Esophagus muscularis mucosa (tissue), 4 donors: ENCODE results near the gene ZNF157. TPM values are rescaled to one million over a fixed set of nuclear protein-coding genes. Genes with fewer than 3 reads are reported as not detected.

Experiments
- DNase-seq: peaks from one replicate; pipeline ENCODE4 v3.0.0-alpha.2; 2017; ENCODE audit errors: extremely low spot score
- H3K27ac ChIP-seq, 4 donors: fragments of 200-600 bp; sonication (generic); replicated peaks in 1 of 4; 1 replicate in 3 of 4; 2 replicates in 1 of 4; pipeline ENCODE4 v1.5.1; 2016 to 2019; ENCODE audit warnings: mild to moderate bottlenecking in 1 of 4
- H3K27me3 ChIP-seq, 4 donors: fragments of 200-600 bp; sonication (generic); one replicate each; pipeline versions ENCODE4 v1.5.1 to v1.6.0; 2016 to 2019
- H3K36me3 ChIP-seq, 4 donors: fragments of 200-600 bp; sonication (generic); one replicate each; pipeline ENCODE4 v1.5.1; 2016 to 2019
- H3K4me1 ChIP-seq, 4 donors: fragments of 200-600 bp; sonication (generic); one replicate each; pipeline ENCODE4 v1.5.1; 2016 to 2019
- H3K4me3 ChIP-seq, 4 donors: fragments of 200-600 bp; sonication (generic); 1 replicate in 2 of 4; 2 replicates in 2 of 4; pipeline ENCODE4 v1.5.1; 2016 to 2019; ENCODE audit warnings: mild to moderate bottlenecking in 4 of 4, moderate library complexity in 1 of 4
- H3K9me3 ChIP-seq, 4 donors: fragments of 200-600 bp; sonication (generic); 1 replicate in 3 of 4; 2 replicates in 1 of 4; pipeline ENCODE4 v1.5.1; 2016 to 2019
- CTCF ChIP-seq, 3 experiments: fragments of 200-600 bp in 2 of 3; fragments of 450-650 bp in 1 of 3; sonication (generic) in 2 of 3; IDR thresholded peaks; one replicate each; pipeline ENCODE4 v1.5.1; 2017 to 2019; ENCODE audit warnings: antibody characterized with exemption in 3 of 3, mild to moderate bottlenecking in 2 of 3, moderate library complexity in 1 of 3
- EP300 ChIP-seq: sonication (generic); formaldehyde crosslinking; IDR thresholded peaks from one replicate; pipeline ENCODE4 v1.6.1; 2017; ENCODE audit warnings: antibody characterized with exemption
- POLR2A ChIP-seq: fragments of 450-650 bp; IDR thresholded peaks from one replicate; pipeline ENCODE4 v1.6.1; 2017; ENCODE audit warnings: antibody characterized with exemption, moderate library complexity, mild to moderate bottlenecking, low read depth
- POLR2AphosphoS5 ChIP-seq, 2 donors: sonication (generic); formaldehyde crosslinking; IDR thresholded peaks; one replicate each; pipeline ENCODE4 v1.6.1; 2017; ENCODE audit warnings: antibody characterized with exemption in 2 of 2
- WGBS: methylation state at CpG from one replicate; pipeline ENCODE4 v1.1.5; 2018; 5-methylcytosine and 5-hydroxymethylcytosine counted together
- intact Hi-C: fragments of 100-400 bp; cut with DNase I; formaldehyde crosslinking; loops from one replicate; pipeline ENCODE4 v1.15.1; 2023
- small RNA-seq, 3 donors: library from RNA; depleted of rRNA; stranded (forward); fragments of <200 nt; gene quantifications; one replicate each; pipeline ENCODE3, GENCODE V24; 2016
- total RNA-seq, 4 donors: library from RNA; depleted of rRNA; stranded (reverse); fragments of >200 nt; gene quantifications; one replicate each; pipeline versions ENCODE4 v1.1.0 to v1.2.1, GENCODE V29; 2016

ZNF157 gene
- total RNA-seq, 4 donors from 2014 or later: 0.17 to 0.42 (median 0.19) TPM; not detected in 1

DNA sequence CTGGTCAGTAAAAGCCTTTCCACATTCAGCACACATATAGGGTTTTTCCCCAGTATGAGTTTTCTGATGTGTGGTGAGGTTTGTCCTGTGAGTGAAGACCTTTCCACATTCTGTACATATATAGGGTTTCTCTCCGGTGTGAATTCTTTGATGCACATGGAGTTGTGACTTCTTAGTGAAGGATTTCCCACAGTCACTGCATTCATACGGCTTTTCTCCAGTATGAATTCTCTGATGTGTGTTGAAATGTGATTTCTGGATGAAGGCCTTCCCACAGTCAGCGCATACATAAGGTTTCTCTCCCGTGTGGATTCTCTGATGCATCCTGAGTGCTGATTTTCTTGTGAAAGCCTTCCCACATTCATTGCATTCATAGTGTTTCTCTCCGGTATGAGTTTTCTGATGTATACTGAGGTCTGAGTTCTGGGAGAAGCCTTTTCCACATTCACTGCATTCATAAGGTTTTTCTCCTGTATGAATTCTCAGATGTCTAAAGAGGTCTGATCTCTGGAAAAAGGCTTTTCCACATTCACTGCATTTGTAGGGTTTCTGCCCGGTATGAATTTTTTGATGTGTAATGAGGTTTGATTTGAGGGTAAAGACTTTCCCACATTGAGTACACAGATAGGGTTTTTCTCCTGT lies 77.9 kb downstream of the ZNF157 start:
- no peak overlapping the region for H3K4me3 ChIP-seq
- no peak for DNase-seq
- H3K27me3 ChIP-seq: peaks cover 0 to 5% (median 0%) of the 10 kb centered on the region in 4 donors
- intact Hi-C loops: no loop called here
- H3K4me1 ChIP-seq: no peaks in the 10 kb centered on the region
- WGBS: 92% methylated on average over 6 of the region's 6 CpGs
- TF ChIP-seq POLR2AphosphoS5 (IDR thresholded peaks at IDR 0.05) (no peak), CTCF (IDR thresholded peaks at IDR 0.05) (no peak), EP300 (no peak)
- H3K9me3 ChIP-seq: peaks cover 0 to 35% (median 2%) of the 10 kb centered on the region in 4 donors
- H3K36me3 ChIP-seq: peaks cover 7 to 53% (median 31%) of the 10 kb centered on the region in 4 donors
- no peak overlapping the region for H3K27ac ChIP-seq

DNA sequence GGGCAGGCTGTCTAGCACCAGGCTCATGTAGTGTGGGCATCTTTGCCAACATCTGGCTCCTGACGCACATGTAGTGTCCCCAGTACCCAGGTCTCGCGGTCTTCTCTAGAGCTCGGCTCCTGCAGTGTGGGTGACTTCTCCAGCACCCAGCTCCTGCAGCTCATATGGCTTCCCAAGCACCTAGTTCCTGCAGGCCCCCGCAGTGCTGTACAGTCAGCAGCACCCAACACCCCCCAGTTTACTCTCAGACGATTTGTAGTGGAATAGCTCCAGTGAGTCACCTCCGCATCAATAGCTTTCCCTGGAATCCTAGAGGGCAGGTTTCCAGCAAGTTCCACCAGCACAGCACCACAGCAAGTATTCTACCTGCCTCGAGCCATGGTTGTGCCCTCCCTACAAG lies 81.7 kb downstream of the ZNF157 start:
- Histone ChIP-seq H3K9me3 (peaks cover 0 to 32% (median 2%) of the 10 kb centered on the region in 4 donors), H3K4me1 (no peaks in the 10 kb centered on the region), H3K27ac (no peak overlapping the region), H3K27me3 (peaks cover 0 to 5% (median 0%) of the 10 kb centered on the region in 4 donors), H3K4me3 (no peak overlapping the region), H3K36me3 (peaks cover 7 to 79% (median 53%) of the 10 kb centered on the region in 4 donors)
- intact Hi-C loops: no loop called here
- WGBS: 83% methylated on average over 7 of the region's 8 CpGs
- DNase-seq: no peak
- TF ChIP-seq POLR2AphosphoS5 (IDR thresholded peaks at IDR 0.05) (no peak), CTCF (IDR thresholded peaks at IDR 0.05) (no peak), POLR2A (no peak), EP300 (no peak)

DNA sequence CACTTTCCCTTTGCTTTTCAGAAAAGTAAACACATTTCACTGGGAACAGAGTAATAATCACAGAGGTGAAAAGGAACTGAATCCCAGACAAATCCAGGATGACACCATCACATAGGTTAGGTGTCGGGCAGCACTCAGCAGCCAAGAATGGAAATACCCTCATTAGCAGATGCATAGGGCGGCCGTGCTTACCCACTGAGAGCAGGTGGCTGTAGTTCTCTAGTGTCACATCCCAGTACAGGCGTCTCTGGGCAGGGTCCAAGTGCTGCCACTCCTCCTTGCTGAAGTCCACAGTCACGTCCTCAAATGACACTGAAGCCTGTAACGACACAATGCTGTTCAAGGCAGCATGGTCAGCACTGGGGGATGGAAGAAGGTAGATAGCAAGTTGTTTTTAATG lies 85.7 kb downstream of the ZNF157 start:
- DNase-seq: no peak
- H3K9me3 ChIP-seq: peaks cover 0 to 3% (median 0%) of the 10 kb centered on the region in 4 donors
- TF ChIP-seq EP300: no peak
- no peak for TF ChIP-seq POLR2AphosphoS5 (IDR thresholded peaks at IDR 0.05)
- no peak for TF ChIP-seq POLR2A
- H3K36me3 ChIP-seq: peaks cover 7 to 48% (median 35%) of the 10 kb centered on the region in 4 donors
- H3K4me1 ChIP-seq: no peaks in the 10 kb centered on the region
- H3K27ac ChIP-seq: no peak overlapping the region
- 75% methylated on average over 6 of the region's 6 CpGs for WGBS
- intact Hi-C loops: no loop called here
- peaks cover 0 to 5% (median 0%) of the 10 kb centered on the region in 4 donors for H3K27me3 ChIP-seq
- H3K4me3 ChIP-seq: no peak overlapping the region

DNA sequence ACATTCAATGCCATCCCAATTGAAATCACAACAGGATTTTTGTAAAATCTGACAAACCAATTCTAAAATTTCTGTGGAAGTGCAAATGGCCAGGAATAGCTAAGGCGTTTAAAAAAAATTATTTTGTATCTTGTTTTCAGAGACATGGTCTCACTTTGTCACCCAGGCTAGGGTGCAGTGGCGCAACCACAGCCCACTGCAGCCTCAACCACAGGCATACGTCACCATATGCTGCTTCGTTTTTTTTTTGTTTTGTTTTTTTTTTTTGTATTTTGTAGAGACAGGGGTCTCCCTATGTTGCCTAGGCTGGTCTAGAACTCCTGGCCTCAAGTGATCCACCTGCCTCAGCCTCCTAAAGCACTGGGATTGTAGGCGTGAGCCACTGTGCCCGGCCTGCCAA lies 88.2 kb downstream of the ZNF157 start:
- Histone ChIP-seq H3K4me1 (no peaks in the 10 kb centered on the region), H3K27ac (no peak overlapping the region), H3K4me3 (no peak overlapping the region), H3K27me3 (no peaks in the 10 kb centered on the region), H3K9me3 (peaks cover 0 to 3% (median 0%) of the 10 kb centered on the region in 4 donors), H3K36me3 (peaks cover 0 to 25% (median 20%) of the 10 kb centered on the region in 4 donors)
- TF ChIP-seq POLR2A (no peak), POLR2AphosphoS5 (IDR thresholded peaks at IDR 0.05) (no peak), CTCF (IDR thresholded peaks at IDR 0.05) (no peak), EP300 (no peak)
- WGBS: 78% methylated on average over 6 of the region's 6 CpGs
- no peak for DNase-seq
- intact Hi-C loops: no loop called here

DNA sequence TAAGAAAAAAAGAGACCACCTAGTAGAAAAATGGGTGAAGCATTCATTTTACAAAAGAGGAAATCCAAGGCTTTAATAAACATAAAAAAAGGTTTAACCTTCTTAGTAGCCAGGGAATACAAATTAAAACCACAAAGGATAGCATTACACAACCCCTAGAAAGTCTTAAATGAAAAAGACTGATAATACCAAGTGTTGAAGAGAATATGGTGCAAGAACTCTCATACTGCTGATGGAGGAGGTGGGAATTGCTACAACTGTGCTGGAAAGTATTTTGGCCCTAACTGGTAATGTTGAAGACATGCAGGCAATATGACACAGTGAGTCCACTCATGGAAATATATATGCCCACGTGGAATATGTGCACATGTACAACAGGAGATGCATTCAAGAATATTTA lies 90.2 kb downstream of the ZNF157 start:
- intact Hi-C loops: no loop called here
- no peak for DNase-seq

More for the DNA sequence above, 90.2 kb downstream of the ZNF157 start:
- no peak for TF ChIP-seq EP300
- TF ChIP-seq POLR2AphosphoS5 (IDR thresholded peaks at IDR 0.05): no peak
- TF ChIP-seq POLR2A: no peak
- TF ChIP-seq CTCF (IDR thresholded peaks at IDR 0.05): no peak
- Histone ChIP-seq H3K36me3 (peaks cover 0 to 8% (median 7%) of the 10 kb centered on the region in 4 donors), H3K4me3 (no peak overlapping the region), H3K4me1 (no peaks in the 10 kb centered on the region), H3K27me3 (no peaks in the 10 kb centered on the region), H3K27ac (no peak overlapping the region), H3K9me3 (peaks cover 0 to 3% (median 0%) of the 10 kb centered on the region in 4 donors)
- 76% methylated on average over 1 of the region's 1 CpG for WGBS

Small RNA genes within 50 kb of the gene (small RNA-seq; reads per million reads assigned to genes)
- 0 to 0.56 (median 0) reads per million in 3 donors for gene SNORA11C

Other genes starting within 250 kb of the ZNF157 start
- 10 to 100 TPM; 58.3 to 87.5 (median 76.3) TPM for gene NDUFB11, start 225.9 kb upstream of the ZNF157 start, total RNA-seq
- 10 to 100 TPM; 25.3 to 38.4 (median 29.8) TPM for gene RBM10, start 225.4 kb upstream of the ZNF157 start, total RNA-seq
- gene UBA1, start 176.7 kb upstream of the ZNF157 start, total RNA-seq: 100 to 1,000 TPM; 125 to 218 (median 147) TPM
- gene CDK16, start 151.9 kb upstream of the ZNF157 start, total RNA-seq: 10 to 100 TPM; 51.9 to 87.1 (median 65.4) TPM
- 10 to 100 TPM; 23.3 to 44.1 (median 38.2) TPM for gene USP11, start 137.6 kb upstream of the ZNF157 start, total RNA-seq
- 1 to 10 TPM; 7.5 to 9.0 (median 7.6) TPM for gene ZNF41, start 112.6 kb downstream of the ZNF157 start, total RNA-seq
- gene ARAF, start 190.6 kb downstream of the ZNF157 start, total RNA-seq: 10 to 100 TPM; 39.3 to 49.6 (median 42.8) TPM
- gene TIMP1, start 211.9 kb downstream of the ZNF157 start, total RNA-seq: 100 to 1,000 TPM in 3 of 4 donors, 10 to 100 TPM in 1; 82.6 to 251 (median 178) TPM
- under 1 TPM; 0.42 to 0.98 (median 0.56) TPM for gene SYN1, start 249.3 kb downstream of the ZNF157 start, total RNA-seq